Activated CD4-positive, alpha-beta T cell treated with anti-CD3 and anti-CD28 coated beads, Interleukin-2, amount 10 ng/mL, durations not matched to agents 7 days and 5 days (primary cell): ENCODE measurements around the gene PROK1. TPM values are rescaled to one million over a fixed set of nuclear protein-coding genes. Genes with fewer than 3 reads are reported as not detected.
"Not testable (repeated sequence)": the region's sequence is repeated elsewhere in the genome, so short reads cannot be mapped to it uniquely, and the experiment has no call there.

Experiments used
- CTCF ChIA-PET: fragments of 350-600 bp; sonication (Branson Sonifier 250); formaldehyde crosslinking; loops from one replicate; lab custom pipeline; 2021; ENCODE audit warnings: antibody characterized with exemption; lab: Charles Lee
- POLR2A ChIA-PET: fragments of 350-600 bp; sonication (Branson Sonifier 250); formaldehyde crosslinking; loops from one replicate; lab custom pipeline; 2021; ENCODE audit warnings: antibody characterized with exemption; lab: Charles Lee
- DNase-seq: peaks from one replicate; pipeline ENCODE4 v3.0.0-alpha.2; 2020
- H3K27ac Mint-ChIP-seq: one replicate; pipeline ENCODE4 v1.8.0; 2021; ENCODE audit warnings: mild to moderate bottlenecking, moderate library complexity, mixed read lengths
- H3K27me3 Mint-ChIP-seq: one replicate; pipeline ENCODE4 v1.8.0; 2021; ENCODE audit warnings: mixed read lengths
- H3K36me3 Mint-ChIP-seq: one replicate; pipeline ENCODE4 v1.8.0; 2021; ENCODE audit warnings: low read depth, mixed read lengths
- H3K4me1 Mint-ChIP-seq: one replicate; pipeline ENCODE4 v1.8.0; 2021; ENCODE audit warnings: mixed read lengths
- H3K4me3 Mint-ChIP-seq: one replicate; pipeline ENCODE4 v1.8.0; 2021; ENCODE audit warnings: mild to moderate bottlenecking, moderate library complexity, mixed read lengths
- H3K9me3 Mint-ChIP-seq: one replicate; pipeline ENCODE4 v1.8.0; 2021; ENCODE audit warnings: mixed read lengths
- total RNA-seq, 2 experiments: library from RNA; stranded (reverse); gene quantifications; one replicate each; pipeline ENCODE4 v1.2.3, GENCODE V29; 2021

Gene PROK1
- total RNA-seq, 2 experiments from 2014 or later = not detected

DNA sequence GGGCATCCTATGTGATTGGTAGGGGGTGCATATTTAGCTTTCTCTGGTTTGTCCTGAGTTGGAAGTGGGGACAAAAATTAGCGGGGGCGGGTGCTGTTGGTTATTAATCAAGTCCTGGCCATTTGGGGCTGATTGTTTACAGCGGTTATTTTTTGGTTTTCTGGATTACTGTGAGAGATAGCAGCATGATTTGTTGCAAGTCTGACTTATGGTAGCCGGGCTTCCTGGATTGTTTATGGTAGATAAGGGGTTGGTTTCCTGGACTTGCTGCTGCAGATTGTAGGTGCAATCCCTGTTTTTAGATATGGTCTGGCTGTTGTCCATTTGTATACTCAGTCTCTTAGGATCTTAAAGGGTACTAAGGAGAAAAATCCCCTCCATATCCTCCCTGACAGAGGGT lies 12.1 kb upstream of the PROK1 start:
- H3K4me1 Mint-ChIP-seq = no peaks in the 10 kb centered on the region
- peaks cover 5% of the 10 kb centered on the region for H3K27me3 Mint-ChIP-seq
- no peak for DNase-seq
- no peaks in the 10 kb centered on the region for H3K36me3 Mint-ChIP-seq
- ChIA-PET POLR2A (no interaction called here), CTCF (interaction anchor here (0.6 to 1.4 kb wide), 3 partner anchors 21 to 123 kb away, joined by 3 to 5 read pairs (median 4); no protein-coding TSS in a partner anchor)
- no peak overlapping the region for H3K4me3 Mint-ChIP-seq
- H3K9me3 Mint-ChIP-seq = no peaks in the 10 kb centered on the region
- H3K27ac Mint-ChIP-seq = no peak overlapping the region

GRCh38 chr1:110439873-110440272 lies 11.1 kb upstream of the PROK1 start:
- POLR2A ChIA-PET, H3K9me3 Mint-ChIP-seq, H3K4me3 Mint-ChIP-seq, H3K36me3 Mint-ChIP-seq, H3K4me1 Mint-ChIP-seq, H3K27me3 Mint-ChIP-seq, DNase-seq, H3K27ac Mint-ChIP-seq: not testable (repeated sequence)
- CTCF ChIA-PET = interaction anchor here (0.7 to 1.4 kb wide), 4 partner anchors 20 to 56 kb away, joined by 3 to 5 read pairs (median 4); no protein-coding TSS in a partner anchor

GRCh38 chr1:110440877-110441276 lies 10.1 kb upstream of the PROK1 start:
- H3K4me3 Mint-ChIP-seq = no peak overlapping the region

GRCh38 chr1:110441888-110442287 lies 9.1 kb upstream of the PROK1 start:
- no peaks in the 10 kb centered on the region for H3K4me1 Mint-ChIP-seq
- no peak overlapping the region for H3K27ac Mint-ChIP-seq
- DNase-seq = no peak
- no peaks in the 10 kb centered on the region for H3K36me3 Mint-ChIP-seq
- peaks cover 2% of the 10 kb centered on the region for H3K27me3 Mint-ChIP-seq
- H3K4me3 Mint-ChIP-seq = no peak overlapping the region
- ChIA-PET POLR2A (no interaction called here), CTCF (interaction anchor here (1.2 kb wide), 1 partner anchor 12 kb away, joined by 3 read pairs; no protein-coding TSS in a partner anchor)
- H3K9me3 Mint-ChIP-seq = no peaks in the 10 kb centered on the region

More at GRCh38 chr1:110440877-110441276, 10.1 kb upstream of the PROK1 start:
- no peak for DNase-seq
- H3K27me3 Mint-ChIP-seq = peaks cover 2% of the 10 kb centered on the region
- POLR2A ChIA-PET = no interaction called here
- no peaks in the 10 kb centered on the region for H3K9me3 Mint-ChIP-seq
- CTCF ChIA-PET = interaction anchor here (0.6 to 1.2 kb wide), 2 partner anchors 11 to 41 kb away, joined by 3 to 4 read pairs; no protein-coding TSS in a partner anchor
- no peak overlapping the region for H3K27ac Mint-ChIP-seq
- no peaks in the 10 kb centered on the region for H3K36me3 Mint-ChIP-seq
- no peaks in the 10 kb centered on the region for H3K4me1 Mint-ChIP-seq

GRCh38 chr1:110443451-110443850 lies 7.5 kb upstream of the PROK1 start:
- peaks cover 7% of the 10 kb centered on the region for H3K27me3 Mint-ChIP-seq
- POLR2A ChIA-PET = no interaction called here
- CTCF ChIA-PET = interaction anchor here (0.6 to 1.5 kb wide), 3 partner anchors 14 to 398 kb away, joined by 3 to 6 read pairs (median 3); no protein-coding TSS in a partner anchor
- no peaks in the 10 kb centered on the region for H3K9me3 Mint-ChIP-seq
- no peak overlapping the region for H3K4me3 Mint-ChIP-seq
- H3K36me3 Mint-ChIP-seq = no peaks in the 10 kb centered on the region
- no peaks in the 10 kb centered on the region for H3K4me1 Mint-ChIP-seq
- DNase-seq = no peak
- H3K27ac Mint-ChIP-seq = no peak overlapping the region

- Mint-ChIP-seq H3K4me1 (no peaks in the 10 kb centered on the region), H3K36me3 (no peaks in the 10 kb centered on the region), H3K4me3 (no peak overlapping the region), H3K27ac (no peak overlapping the region), H3K9me3 (no peaks in the 10 kb centered on the region), H3K27me3 (peaks cover 12% of the 10 kb centered on the region)
- no peak for DNase-seq
- ChIA-PET POLR2A (no interaction called here), CTCF (interaction anchor here (1.5 kb wide), 1 partner anchor 15 kb away, joined by 6 read pairs; no protein-coding TSS in a partner anchor)
These were observed 6.4 kb upstream of the PROK1 start for GRCh38 chr1:110444561-110444960.

DNA sequence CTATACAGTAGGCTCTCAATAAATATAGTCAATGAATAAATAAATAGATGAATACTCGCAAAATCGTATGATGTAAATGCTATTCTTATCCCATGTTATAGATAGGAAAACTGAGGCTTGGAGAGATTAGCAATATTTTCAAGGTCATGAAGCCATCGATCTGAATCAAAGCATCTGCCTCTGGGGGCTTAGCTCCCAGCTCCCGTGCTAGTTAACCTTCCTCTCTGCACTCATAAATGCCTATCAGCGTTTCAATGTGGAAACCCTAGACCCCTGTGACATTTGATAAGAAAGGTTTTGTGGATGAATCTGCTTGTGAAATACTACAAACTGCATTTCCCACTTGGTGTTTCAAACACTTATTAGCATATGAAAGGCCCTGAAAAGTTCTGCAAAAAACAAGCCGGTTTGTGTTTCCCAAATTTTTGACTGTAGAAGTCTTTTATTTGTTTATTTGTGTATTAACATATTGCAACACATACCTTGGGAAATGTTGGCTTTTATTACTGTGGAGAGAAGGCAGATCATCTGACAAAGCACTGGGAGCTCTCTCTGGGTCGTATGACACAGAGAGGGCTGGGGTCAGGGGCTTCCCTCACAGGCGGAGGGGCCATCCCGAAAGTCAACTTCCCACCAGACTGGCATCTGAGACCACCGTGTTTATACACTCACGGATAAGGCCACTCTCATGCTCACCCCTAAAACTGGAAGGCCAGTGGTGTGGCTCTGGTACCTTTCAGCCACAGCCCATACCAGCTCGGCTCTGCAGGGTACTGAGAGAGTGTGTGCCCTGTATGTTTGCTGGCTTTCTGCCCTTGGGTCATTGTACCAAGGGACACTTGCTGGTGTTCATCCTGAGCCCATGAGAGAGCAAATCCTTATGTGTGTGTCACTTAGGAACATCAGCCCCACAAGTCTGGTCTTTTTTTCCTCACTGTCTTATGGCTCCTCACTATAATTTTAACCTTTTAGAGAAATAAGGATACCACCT lies 993 bp upstream of the PROK1 start:
- peaks cover 25% of the 10 kb centered on the region for H3K27me3 Mint-ChIP-seq
- H3K4me1 Mint-ChIP-seq = no peaks in the 10 kb centered on the region
- H3K9me3 Mint-ChIP-seq = no peaks in the 10 kb centered on the region
- DNase-seq = no peak
- ChIA-PET POLR2A (no interaction called here), CTCF (no interaction called here)
- H3K27ac Mint-ChIP-seq = no peak overlapping the region
- no peak overlapping the region for H3K4me3 Mint-ChIP-seq
- H3K36me3 Mint-ChIP-seq = no peaks in the 10 kb centered on the region

GRCh38 chr1:110452330-110452729 lies 1.4 kb downstream of the PROK1 start:
- H3K4me3 Mint-ChIP-seq = no peak overlapping the region
- POLR2A ChIA-PET = no interaction called here
- H3K36me3 Mint-ChIP-seq = no peaks in the 10 kb centered on the region
- DNase-seq = no peak
- no peaks in the 10 kb centered on the region for H3K4me1 Mint-ChIP-seq
- CTCF ChIA-PET = interaction anchor here (1.3 to 1.6 kb wide), 2 partner anchors 19 to 44 kb away, joined by 3 to 5 read pairs; no protein-coding TSS in a partner anchor
- no peaks in the 10 kb centered on the region for H3K9me3 Mint-ChIP-seq
- H3K27ac Mint-ChIP-seq = no peak overlapping the region
- peaks cover 25% of the 10 kb centered on the region for H3K27me3 Mint-ChIP-seq

GRCh38 chr1:110453829-110454228 lies 2.9 kb downstream of the PROK1 start:
- DNase-seq = no peak
- no peaks in the 10 kb centered on the region for H3K9me3 Mint-ChIP-seq
- peaks cover 17% of the 10 kb centered on the region for H3K27me3 Mint-ChIP-seq
- no peaks in the 10 kb centered on the region for H3K4me1 Mint-ChIP-seq
- CTCF ChIA-PET = no interaction called here
- no peaks in the 10 kb centered on the region for H3K36me3 Mint-ChIP-seq
- H3K27ac Mint-ChIP-seq = no peak overlapping the region
- POLR2A ChIA-PET = no interaction called here
- no peak overlapping the region for H3K4me3 Mint-ChIP-seq

- ChIA-PET CTCF (interaction anchor here (0.7 to 2.0 kb wide), 3 partner anchors 33 to 46 kb away, joined by 3 to 8 read pairs (median 5); partner anchors contain the start of gene LAMTOR5), POLR2A (no interaction called here)
- no peaks in the 10 kb centered on the region for H3K9me3 Mint-ChIP-seq
- H3K4me1 Mint-ChIP-seq = no peaks in the 10 kb centered on the region
- H3K27me3 Mint-ChIP-seq = peaks cover 15% of the 10 kb centered on the region
- H3K36me3 Mint-ChIP-seq = no peaks in the 10 kb centered on the region
- H3K27ac Mint-ChIP-seq = no peak overlapping the region
- H3K4me3 Mint-ChIP-seq = no peak overlapping the region
- no peak for DNase-seq
These were observed 3.4 kb downstream of the PROK1 start for GRCh38 chr1:110454328-110454727.

GRCh38 chr1:110455151-110455550 lies 4.2 kb downstream of the PROK1 start:
- CTCF ChIA-PET = interaction anchor here (0.7 to 2.0 kb wide), 4 partner anchors 26 to 47 kb away, joined by 3 to 8 read pairs (median 4); partner anchors contain the start of gene LAMTOR5
- no peaks in the 10 kb centered on the region for H3K9me3 Mint-ChIP-seq
- POLR2A ChIA-PET = no interaction called here

GRCh38 chr1:110457206-110457605 lies 6.3 kb downstream of the PROK1 start:
- Mint-ChIP-seq H3K27ac (no peak overlapping the region), H3K4me3 (no peak overlapping the region), H3K4me1 (no peaks in the 10 kb centered on the region), H3K27me3 (peaks cover 4% of the 10 kb centered on the region), H3K9me3 (no peaks in the 10 kb centered on the region), H3K36me3 (no peaks in the 10 kb centered on the region)
- ChIA-PET CTCF (interaction anchor here (1.0 kb wide), 2 partner anchors 38 to 165 kb away, joined by 3 to 4 read pairs; no protein-coding TSS in a partner anchor), POLR2A (no interaction called here)
- DNase-seq = no peak

More at GRCh38 chr1:110455151-110455550, 4.2 kb downstream of the PROK1 start:
- H3K36me3 Mint-ChIP-seq = no peaks in the 10 kb centered on the region
- DNase-seq = no peak
- H3K27me3 Mint-ChIP-seq = peaks cover 15% of the 10 kb centered on the region
- H3K4me1 Mint-ChIP-seq = no peaks in the 10 kb centered on the region
- H3K27ac Mint-ChIP-seq = no peak overlapping the region
- no peak overlapping the region for H3K4me3 Mint-ChIP-seq
